Lung (tissue), 12 donors: ENCODE results near the gene GRAP. TPM values are rescaled to one million over a fixed set of nuclear protein-coding genes. Genes with fewer than 3 reads are reported as not detected.
"Not testable (repeated sequence)": the region's sequence is repeated elsewhere in the genome, so short reads cannot be mapped to it uniquely, and the experiment has no call there.

Experiments
- ATAC-seq: fragments of 200-7000 bp; cut with Tn5 transposase; one replicate; pipeline ENCODE4 v1.9.1; 2020; ENCODE audit warnings: moderate number of reproducible peaks; ENCODE audit not compliant: insufficient read depth, low FRiP score
- DNase-seq, 3 donors: peaks; one replicate each; pipeline ENCODE4 v3.0.0-alpha.2; 2013 to 2017
- H3K27ac ChIP-seq, 2 donors: one replicate each; pipeline ENCODE4 v1.5.1; 2013; ENCODE audit warnings: mild to moderate bottlenecking in 2 of 2, moderate library complexity in 2 of 2, control low read depth in 1 of 2, inconsistent platforms in 1 of 2, low read depth in 1 of 2, low read length in 1 of 2
- H3K27me3 ChIP-seq, 3 donors: one replicate each; pipeline ENCODE4 v1.5.1; 2013; ENCODE audit warnings: low read length in 2 of 3; ENCODE audit not compliant: control insufficient read depth in 3 of 3, insufficient read depth in 3 of 3
- H3K36me3 ChIP-seq, 4 donors: one replicate each; pipeline ENCODE4 v1.5.1; 2013; ENCODE audit warnings: low read length in 4 of 4, mild to moderate bottlenecking in 1 of 4, moderate library complexity in 1 of 4; ENCODE audit not compliant: control insufficient read depth in 4 of 4, insufficient read depth in 4 of 4
- H3K4me1 ChIP-seq, 5 donors: one replicate each; pipeline ENCODE4 v1.5.1; 2013; ENCODE audit warnings: low read length in 5 of 5, mild to moderate bottlenecking in 2 of 5, moderate library complexity in 1 of 5; ENCODE audit not compliant: control insufficient read depth in 5 of 5, insufficient read depth in 5 of 5
- H3K4me3 ChIP-seq: one replicate; pipeline ENCODE4 v1.5.1; 2013; ENCODE audit warnings: mild to moderate bottlenecking, control low read depth, moderate library complexity
- H3K9ac ChIP-seq, 2 donors: one replicate each; pipeline ENCODE4 v1.5.1; 2013; ENCODE audit warnings: low read length in 2 of 2, control low read depth in 1 of 2; ENCODE audit not compliant: insufficient read depth in 1 of 2
- H3K9me3 ChIP-seq, 4 donors: one replicate each; pipeline ENCODE4 v1.5.1; 2013; ENCODE audit warnings: low read length in 3 of 4, mild to moderate bottlenecking in 1 of 4, moderate library complexity in 1 of 4; ENCODE audit not compliant: control insufficient read depth in 4 of 4, insufficient read depth in 3 of 4
- CTCF ChIP-seq: IDR thresholded peaks from 2 replicates; pipeline ENCODE4 v1.5.1; 2012; ENCODE audit warnings: mild to moderate bottlenecking; ENCODE audit errors: control extremely low read depth, extremely low read depth
- WGBS, 2 donors: extraction: QIAGEN DNeasy Blood & Tissue Kit; methylation state at CpG; one replicate each; pipeline ENCODE4 v1.1.7; 2013; 5-methylcytosine and 5-hydroxymethylcytosine counted together
- polyA plus RNA-seq, 2 donors: library from polyadenylated mRNA; stranded (reverse); fragments of 200-250 nt; gene quantifications; one replicate each; pipeline ENCODE4 v1.2.1, GENCODE V29; 2013
- total RNA-seq, 2 donors: library from RNA; depleted of rRNA in 1 of 2; stranded (reverse); fragments of >200 nt in 1 of 2; gene quantifications; one replicate each; pipeline ENCODE4 v1.2.1, GENCODE V29; 2014 to 2021
- donor health status: control.
- donor health status: control.
- donor health status: Bipolar disorder and iron deficiency.
- donor health status: healthy.
- donor health status: DM: yes; HTN: yes; CAD: no.

The GRAP gene
- total and polyA plus RNA-seq, 4 donors = 6.7 to 14.3 (median 9.8) TPM

GRCh38 chr17:19037547-19037946 is 9.2 kb downstream of the GRAP start:
- H3K9me3 ChIP-seq, H3K36me3 ChIP-seq, H3K9ac ChIP-seq, H3K4me3 ChIP-seq, H3K4me1 ChIP-seq, ATAC-seq, DNase-seq, H3K27me3 ChIP-seq, H3K27ac ChIP-seq: not testable (repeated sequence)
- WGBS, 2 donors = 33% methylated on average over 1 of the region's 6 CpGs; no CpG with 5 or more reads in 1 of the 2 donors

- H3K9ac ChIP-seq, ATAC-seq, H3K4me1 ChIP-seq, DNase-seq, H3K4me3 ChIP-seq, H3K9me3 ChIP-seq, H3K36me3 ChIP-seq, H3K27ac ChIP-seq, H3K27me3 ChIP-seq: not testable (repeated sequence)
- WGBS, 2 donors = no CpG with 5 or more reads among the region's 6 CpGs
These were observed 10.6 kb downstream of the GRAP start for GRCh38 chr17:19036186-19036585.

GRCh38 chr17:19032377-19032988 is 14.3 kb downstream of the GRAP start:
- not testable (repeated sequence) for H3K27me3 ChIP-seq, H3K36me3 ChIP-seq, H3K9me3 ChIP-seq, H3K4me3 ChIP-seq, H3K9ac ChIP-seq, DNase-seq, H3K4me1 ChIP-seq, H3K27ac ChIP-seq
- no CpG with 5 or more reads among the region's 24 CpGs for WGBS, 2 donors
- peak; percentile 96 for ATAC-seq

GRCh38 chr17:19031729-19032128 is 15.0 kb downstream of the GRAP start:
- H3K27ac ChIP-seq, H3K9ac ChIP-seq, H3K9me3 ChIP-seq, H3K36me3 ChIP-seq, H3K4me3 ChIP-seq, H3K27me3 ChIP-seq, DNase-seq, H3K4me1 ChIP-seq: not testable (repeated sequence)
- peak; percentile 87 for ATAC-seq
- peak; percentile 49 for TF ChIP-seq CTCF
- no CpG with 5 or more reads among the region's 4 CpGs for WGBS, 2 donors

GRCh38 chr17:19030771-19031449 is 15.8 kb downstream of the GRAP start:
- not testable (repeated sequence) for H3K36me3 ChIP-seq, H3K27ac ChIP-seq, H3K4me1 ChIP-seq, H3K4me3 ChIP-seq, H3K27me3 ChIP-seq, H3K9ac ChIP-seq, ATAC-seq, H3K9me3 ChIP-seq, DNase-seq
- WGBS, 2 donors = 86% methylated on average over 2 of the region's 5 CpGs; no CpG with 5 or more reads in 1 of the 2 donors

GRCh38 chr17:19029740-19030139 is 17.0 kb downstream of the GRAP start:
- not testable (repeated sequence) for H3K36me3 ChIP-seq, H3K9me3 ChIP-seq, H3K27ac ChIP-seq, H3K9ac ChIP-seq, H3K4me1 ChIP-seq, H3K4me3 ChIP-seq, ATAC-seq, DNase-seq, H3K27me3 ChIP-seq
- WGBS, 2 donors = 57% methylated on average over 1 of the region's 5 CpGs; no CpG with 5 or more reads in 1 of the 2 donors

GRCh38 chr17:19028671-19029070 is 18.1 kb downstream of the GRAP start:
- not testable (repeated sequence) for ATAC-seq, H3K9ac ChIP-seq, H3K9me3 ChIP-seq, H3K36me3 ChIP-seq, H3K4me3 ChIP-seq, H3K4me1 ChIP-seq, DNase-seq, H3K27ac ChIP-seq, H3K27me3 ChIP-seq
- no CpG with 5 or more reads among the region's 11 CpGs for WGBS, 2 donors
